ENCODE data around the gene PARL.

The PARL gene

GRCh38 chr3:183884427-183885296, at the start of gene PARL:
Gene PARL, minus strand, starts transcription at chr3:183884880. Its CDS starts 34 bp downstream, at chr3:183884846.
- peak; percentile 91 to 93 for DNase-seq (ENCODE audit: low read depth in 2 of 2, low spot score in 1 of 2)

- no peak for DNase-seq (ENCODE audit: low read depth in 2 of 2, low spot score in 1 of 2)
These were observed 48.5 kb upstream of the PARL start for GRCh38 chr3:183933160-183933559.

- DNase-seq (ENCODE audit: low read depth in 2 of 2, low spot score in 1 of 2), result no peak
These were observed 47.2 kb upstream of the PARL start for GRCh38 chr3:183931881-183932280.

GRCh38 chr3:183930086-183930485, 45.4 kb upstream of the PARL start:
- DNase-seq (ENCODE audit: low read depth in 2 of 2, low spot score in 1 of 2), result no peak

GRCh38 chr3:183927059-183927458, 42.4 kb upstream of the PARL start:
- no peak for DNase-seq (ENCODE audit: low read depth in 2 of 2, low spot score in 1 of 2)

GRCh38 chr3:183924956-183925355, 40.3 kb upstream of the PARL start:
- no peak for DNase-seq (ENCODE audit: low read depth in 2 of 2, low spot score in 1 of 2)

GRCh38 chr3:183924543-183924942, 39.9 kb upstream of the PARL start:
- no peak for DNase-seq (ENCODE audit: low read depth in 2 of 2, low spot score in 1 of 2)

GRCh38 chr3:183922421-183922820, 37.7 kb upstream of the PARL start:
- no peak for DNase-seq (ENCODE audit: low read depth in 2 of 2, low spot score in 1 of 2)

- no peak for DNase-seq (ENCODE audit: low read depth in 2 of 2, low spot score in 1 of 2)
These were observed 36.4 kb upstream of the PARL start for GRCh38 chr3:183921096-183921495.

GRCh38 chr3:183920416-183920815, 35.7 kb upstream of the PARL start:
- no peak for DNase-seq (ENCODE audit: low read depth in 2 of 2, low spot score in 1 of 2)

GRCh38 chr3:183918178-183918577, 33.5 kb upstream of the PARL start:
- DNase-seq (ENCODE audit: low read depth in 2 of 2, low spot score in 1 of 2), result no peak

- DNase-seq (ENCODE audit: low read depth in 2 of 2, low spot score in 1 of 2), result no peak
These were observed 33.1 kb upstream of the PARL start for GRCh38 chr3:183917776-183918175.

- DNase-seq (ENCODE audit: low read depth in 2 of 2, low spot score in 1 of 2), result no peak
These were observed 30.2 kb upstream of the PARL start for GRCh38 chr3:183914856-183915255.

- no peak for DNase-seq (ENCODE audit: low read depth in 2 of 2, low spot score in 1 of 2)
These were observed 28.9 kb upstream of the PARL start for GRCh38 chr3:183913580-183913920.

- DNase-seq (ENCODE audit: low read depth in 2 of 2, low spot score in 1 of 2), result no peak
These were observed 28.4 kb upstream of the PARL start for GRCh38 chr3:183912895-183913579.

- DNase-seq (ENCODE audit: low read depth in 2 of 2, low spot score in 1 of 2), result no peak
These were observed 27.3 kb upstream of the PARL start for GRCh38 chr3:183911763-183912506.

- no peak for DNase-seq (ENCODE audit: low read depth in 2 of 2, low spot score in 1 of 2)
These were observed 26.4 kb upstream of the PARL start for GRCh38 chr3:183911087-183911486.

- no peak for DNase-seq (ENCODE audit: low read depth in 2 of 2, low spot score in 1 of 2)
These were observed 24.4 kb upstream of the PARL start for GRCh38 chr3:183909030-183909600.

- no peak for DNase-seq (ENCODE audit: low read depth in 2 of 2, low spot score in 1 of 2)
These were observed 23.2 kb upstream of the PARL start for GRCh38 chr3:183907911-183908331.

- DNase-seq (ENCODE audit: low read depth in 2 of 2, low spot score in 1 of 2), result no peak
These were observed 22.5 kb upstream of the PARL start for GRCh38 chr3:183907176-183907575.

GRCh38 chr3:183906234-183906921, 21.7 kb upstream of the PARL start:
- DNase-seq (ENCODE audit: low read depth in 2 of 2, low spot score in 1 of 2), result no peak

All from stimulated activated CD8-positive, alpha-beta memory T cell treated with anti-CD3 and anti-CD28 coated beads, Interleukin-4, amount 100 ng/mL, for 1 hour (primary cell).